Posterior vena cava (tissue), 2 donors: Measurements from ENCODE around the gene SUB1. TPM values are rescaled to one million over a fixed set of nuclear protein-coding genes. Genes with fewer than 3 reads are reported as not detected.

Experiments
- DNase-seq: peaks from one replicate; pipeline ENCODE4 v3.0.0-alpha.2; 2020; ENCODE audit warnings: low spot score
- intact Hi-C, 2 donors: fragments of 100-400 bp; cut with DNase I; formaldehyde crosslinking; loops; one replicate each; pipeline versions ENCODE4 v1.14.1 to v1.14.2; 2022 to 2023
- total RNA-seq, 2 donors: library from RNA; stranded (reverse); fragmentation: NEBNext Ultra II Directional; extraction: Animal tissue kit (Norgen Biotek cat#: 25700); gene quantifications; one replicate each; pipeline ENCODE4 v1.2.1, GENCODE V29; 2021
- donor health status: DM: yes; HTN: yes; CAD: no.
- donor health status: DM: yes; HTN: yes; CAD: no.

SUB1 gene
- total RNA-seq, 2 donors from 2014 or later, result 151 to 179 TPM

GRCh38 chr5:32589942-32590869, 4.8 kb downstream of the SUB1 start:
- intact Hi-C loops, result loop anchor here (5.0 to 10.0 kb wide), 3 partner anchors 98 to 175 kb away; no protein-coding TSS in a partner anchor
- DNase-seq, result no peak

- no peak for DNase-seq
- intact Hi-C loops, result loop anchor here in 1 of 2 donors (10.0 kb wide), 1 partner anchor 180 kb away; no protein-coding TSS in a partner anchor
These were observed 9.8 kb downstream of the SUB1 start for GRCh38 chr5:32595118-32595517.

- intact Hi-C loops, result loop anchor here in 1 of 2 donors (10.0 kb wide), 1 partner anchor 182 kb away; no protein-coding TSS in a partner anchor
- no peak for DNase-seq
These were observed 11.8 kb downstream of the SUB1 start for GRCh38 chr5:32597041-32597629.

- no peak for DNase-seq
- intact Hi-C loops, result loop anchor here in 1 of 2 donors (10.0 kb wide), 1 partner anchor 184 kb away; no protein-coding TSS in a partner anchor
These were observed 13.0 kb downstream of the SUB1 start for GRCh38 chr5:32598260-32598937.

- no peak for DNase-seq
- intact Hi-C loops, result loop anchor here in 1 of 2 donors (10.0 kb wide), 1 partner anchor 184 kb away; no protein-coding TSS in a partner anchor
These were observed 13.7 kb downstream of the SUB1 start for GRCh38 chr5:32598997-32599549.

- intact Hi-C loops, result no loop called here
These were observed 14.8 kb downstream of the SUB1 start for GRCh38 chr5:32600054-32600622.

GRCh38 chr5:32601623-32602295, 16.4 kb downstream of the SUB1 start:
- no peak for DNase-seq
- intact Hi-C loops, result no loop called here

More at GRCh38 chr5:32600054-32600622, 14.8 kb downstream of the SUB1 start:
- no peak for DNase-seq

GRCh38 chr5:32602906-32603305, 17.5 kb downstream of the SUB1 start:
- no peak for DNase-seq
- intact Hi-C loops, result no loop called here

- DNase-seq, result no peak
- intact Hi-C loops, result no loop called here
These were observed 19.7 kb downstream of the SUB1 start for GRCh38 chr5:32604800-32605765.

- DNase-seq, result no peak
- intact Hi-C loops, result no loop called here
These were observed 20.4 kb downstream of the SUB1 start for GRCh38 chr5:32605766-32606152.

- intact Hi-C loops, result loop anchor here in 1 of 2 donors (10.0 kb wide), 1 partner anchor 128 kb away; no protein-coding TSS in a partner anchor
- DNase-seq, result no peak
These were observed 27.0 kb downstream of the SUB1 start for GRCh38 chr5:32612134-32612888.

GRCh38 chr5:32613050-32613672, 27.8 kb downstream of the SUB1 start:
- intact Hi-C loops, result loop anchor here in 1 of 2 donors (10.0 kb wide), 1 partner anchor 128 kb away; no protein-coding TSS in a partner anchor
- DNase-seq, result peak; percentile 90

- DNase-seq, result no peak
- intact Hi-C loops, result loop anchor here in 1 of 2 donors (10.0 kb wide), 1 partner anchor 130 kb away; no protein-coding TSS in a partner anchor
These were observed 29.9 kb downstream of the SUB1 start for GRCh38 chr5:32615236-32615635.

- no peak for DNase-seq
- intact Hi-C loops, result loop anchor here (2.0 to 10.0 kb wide), 2 partner anchors 68 to 134 kb away; no protein-coding TSS in a partner anchor
These were observed 33.6 kb downstream of the SUB1 start for GRCh38 chr5:32618962-32619361.

- intact Hi-C loops, result no loop called here
- DNase-seq, result no peak
These were observed 35.9 kb downstream of the SUB1 start for GRCh38 chr5:32621256-32621655.

- intact Hi-C loops, result no loop called here
- DNase-seq, result no peak
These were observed 39.7 kb downstream of the SUB1 start for GRCh38 chr5:32625106-32625505.
